ENCODE results near the gene ZNF443.
"Not testable (repeated sequence)": the region's sequence is repeated elsewhere in the genome, so short reads cannot be mapped to it uniquely, and the experiment has no call there.

ZNF443 gene

DNA sequence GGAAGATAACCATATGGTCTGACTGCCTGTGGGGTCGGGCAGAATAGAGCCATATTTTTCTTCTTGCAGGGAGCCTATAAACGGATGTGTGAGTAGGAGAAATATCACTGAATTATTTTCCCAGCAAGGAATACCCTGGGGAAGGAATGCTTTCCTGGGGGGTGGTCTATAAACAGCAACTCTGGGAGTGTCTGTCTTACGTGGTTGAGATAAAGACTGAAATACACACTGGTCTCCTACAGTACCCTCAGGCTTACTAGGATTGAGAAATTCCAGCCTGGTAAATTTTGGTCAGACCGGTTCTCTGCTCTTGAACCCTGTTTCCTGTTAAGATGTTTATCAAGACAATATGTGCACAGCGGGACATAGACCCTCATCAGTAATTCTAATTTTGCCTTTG is 23.5 kb downstream of the ZNF443 start:
- not testable (repeated sequence) for DNase-seq (ENCODE audit: low read depth, low spot score)

DNA sequence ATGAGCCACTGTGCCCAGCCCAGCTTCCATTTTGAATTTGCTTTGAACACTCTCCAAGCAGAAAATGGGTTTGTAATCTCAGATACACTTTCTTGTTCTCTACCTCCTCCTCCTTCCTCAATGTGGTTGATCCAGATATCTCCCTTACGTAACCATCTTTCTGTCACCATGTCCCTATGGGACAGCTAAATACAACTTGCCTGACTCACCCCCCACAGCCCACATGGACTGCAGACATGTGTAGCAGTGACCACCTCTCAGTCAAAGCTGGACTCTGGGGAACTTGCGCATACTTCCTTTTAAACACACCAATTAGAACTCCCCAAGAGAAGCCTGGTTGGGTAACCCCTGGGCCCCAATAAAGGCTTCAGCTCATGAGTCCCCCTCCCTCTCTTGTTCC is 28.9 kb downstream of the ZNF443 start:
- DNase-seq (ENCODE audit: low read depth, low spot score), result no peak

GRCh38 chr19:12400633-12401502 is 40.0 kb downstream of the ZNF443 start, which contains the start of gene ZNF799:
TSS of gene ZNF799 (minus strand) at chr19:12401271. CDS start at chr19:12401070, 201 bp downstream.
- DNase-seq (ENCODE audit: low read depth, low spot score), result peak; percentile 88

DNA sequence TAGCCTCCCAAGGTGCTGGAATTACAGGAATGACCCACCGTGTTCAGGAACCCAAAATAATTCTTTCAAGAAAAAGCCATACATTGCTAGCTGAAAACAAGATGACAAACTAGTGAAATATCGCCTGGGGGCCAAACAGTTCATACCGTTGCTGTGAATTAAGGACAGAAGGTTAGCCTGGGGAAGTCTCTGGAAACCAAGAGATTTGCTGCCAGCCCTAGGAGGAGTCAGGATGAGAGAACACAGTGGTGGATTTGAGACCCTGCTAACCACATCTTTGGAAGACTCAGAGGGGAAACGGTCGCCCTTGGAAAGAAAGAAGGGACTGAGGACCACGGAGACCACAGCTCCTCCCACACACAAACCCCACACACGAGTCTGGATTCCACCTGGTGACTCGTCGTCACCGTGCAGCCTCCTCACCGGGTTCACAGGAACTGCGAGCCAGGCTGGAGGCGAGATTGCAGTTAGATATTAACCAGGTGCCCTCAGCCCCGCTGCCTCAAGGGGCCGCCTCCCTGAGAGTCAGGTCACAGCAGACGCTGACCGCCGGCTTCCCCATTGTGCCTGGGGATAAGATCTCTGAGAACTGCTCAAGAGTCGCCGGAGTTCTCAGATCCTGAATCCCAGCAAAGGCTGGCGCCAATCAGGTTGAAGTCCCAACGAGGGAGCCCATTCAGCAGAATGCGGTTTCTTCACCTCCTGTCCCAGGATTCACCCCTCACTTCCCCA is 40.8 kb downstream of the ZNF443 start:
- not testable (repeated sequence) for DNase-seq (ENCODE audit: low read depth, low spot score)

GRCh38 chr19:12391148-12391547 is 49.7 kb downstream of the ZNF443 start:
- DNase-seq (ENCODE audit: low read depth, low spot score), result not testable (repeated sequence)

DNA sequence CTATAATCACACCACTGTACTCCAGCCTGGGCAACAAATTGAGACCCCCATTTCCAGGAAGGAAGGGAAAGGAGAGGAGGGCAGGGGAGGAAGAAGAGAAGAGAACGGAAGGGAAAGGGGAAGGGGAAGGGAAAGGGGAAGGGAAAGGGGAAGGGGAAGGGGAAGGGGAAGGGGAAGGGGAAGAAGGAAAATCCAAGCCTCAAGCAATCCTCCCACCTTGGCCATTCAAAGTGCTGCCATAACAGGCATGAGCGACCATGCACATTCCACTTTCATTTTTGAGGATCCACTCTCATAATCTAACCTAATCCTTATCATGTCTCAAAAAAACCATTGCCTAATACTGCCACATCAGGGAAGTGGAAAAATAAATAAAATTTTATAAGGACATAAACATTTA is 54.5 kb downstream of the ZNF443 start:
- not testable (repeated sequence) for DNase-seq (ENCODE audit: low read depth, low spot score)

- DNase-seq (ENCODE audit: low read depth, low spot score), result no peak
Measured at GRCh38 chr19:12380444-12380737, 60.4 kb downstream of the ZNF443 start.

DNA sequence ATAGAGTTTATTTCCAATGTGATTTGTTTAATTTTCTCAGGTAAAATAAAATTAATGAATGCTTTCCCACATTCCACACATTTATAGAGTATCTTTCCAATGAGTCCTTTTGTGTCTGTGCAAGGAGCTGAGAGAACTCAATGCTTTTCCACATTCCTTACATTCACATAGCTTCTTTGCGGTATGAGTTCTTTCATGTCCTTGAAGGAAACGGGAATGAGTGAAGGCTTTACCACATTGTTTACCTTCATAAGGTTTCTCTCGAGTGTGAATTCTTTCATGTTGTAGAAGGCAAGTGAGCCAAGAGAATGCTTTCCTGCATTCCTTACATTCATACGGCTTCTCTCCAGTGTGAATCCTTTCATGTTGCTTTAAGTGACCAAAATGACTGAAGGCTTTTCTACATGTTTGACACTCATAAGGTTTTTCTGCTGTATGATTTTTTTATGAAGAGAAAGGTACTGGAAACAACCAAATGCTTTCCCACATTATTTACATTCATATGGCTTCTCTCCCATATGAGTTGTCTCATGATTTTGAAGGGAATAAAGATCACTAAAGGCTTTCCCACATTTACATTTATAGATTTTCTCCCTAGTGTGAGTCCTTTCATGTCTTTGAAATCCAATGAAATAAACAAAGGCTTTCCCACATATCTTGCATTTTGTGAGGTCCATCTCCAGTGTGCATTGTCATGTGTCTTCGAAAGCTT is 60.9 kb downstream of the ZNF443 start:
- no peak for DNase-seq (ENCODE audit: low read depth, low spot score)
